ENCODE results near the gene ENTPD8. TPM values are rescaled to one million over a fixed set of nuclear protein-coding genes. Genes with fewer than 3 reads are reported as not detected.

Gene ENTPD8
- total RNA-seq, 4 donors from 2014 or later, result not detected

DNA sequence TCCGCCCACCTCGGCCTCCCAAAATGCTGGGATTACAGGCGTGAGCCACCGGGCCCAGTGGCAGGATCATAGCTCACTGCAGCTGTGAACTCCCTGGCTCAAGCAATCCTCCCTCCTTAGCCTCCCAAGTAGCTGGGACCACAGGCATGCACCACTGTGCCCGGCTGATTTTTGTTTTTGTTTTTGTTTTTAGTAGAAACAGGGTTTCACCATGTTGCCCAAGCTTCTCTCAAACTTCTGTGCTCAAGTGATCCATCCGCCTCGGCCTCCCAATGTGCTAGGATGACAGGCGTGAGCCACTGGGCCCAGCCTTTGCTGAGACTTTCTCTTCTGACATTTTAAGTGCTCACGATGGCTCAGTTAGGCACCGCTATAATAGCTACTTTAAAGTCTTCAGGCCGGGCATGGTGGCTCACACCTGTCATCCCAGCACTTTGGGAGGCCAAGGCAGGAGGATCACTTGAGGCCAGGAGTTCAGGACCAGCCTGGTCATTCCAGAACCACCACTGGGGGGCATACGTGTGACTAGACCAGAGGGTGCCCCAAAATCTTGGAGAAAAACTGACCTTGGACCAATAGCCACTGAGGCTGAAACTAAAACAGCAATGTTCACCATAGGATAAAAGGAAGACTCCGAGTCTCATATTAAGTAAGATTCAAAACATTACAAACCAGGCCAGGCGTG lies 3.1 kb upstream of the ENTPD8 start:
- whole genome bisulfite sequencing, 2 donors, result 89 to 90% methylated on average over 7 to 10 of the region's 14 CpGs

DNA sequence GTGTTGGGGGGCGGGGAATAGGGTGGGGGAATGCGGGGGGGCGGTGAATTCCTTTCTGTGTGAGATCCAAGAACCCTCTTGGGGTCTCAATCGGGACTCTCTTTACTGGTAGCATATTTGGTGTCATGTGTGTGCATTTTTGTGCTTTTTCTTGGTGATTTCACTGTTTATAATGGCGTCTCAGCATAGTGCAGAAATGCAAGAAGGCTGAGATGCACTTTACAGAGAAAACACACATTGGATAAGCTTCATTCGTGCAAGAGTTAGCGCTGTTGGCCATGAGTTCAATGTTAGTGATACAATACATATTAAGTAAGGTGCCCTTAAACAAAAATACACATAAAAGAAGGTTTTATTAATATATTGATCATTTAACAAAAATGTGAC lies 771 bp upstream of the ENTPD8 start:
- H3K36me3 ChIP-seq, result no peaks in the 10 kb centered on the region
- H3K4me1 ChIP-seq, result peaks cover 8 to 37% (median 16%) of the 10 kb centered on the region in 3 donors
- H3K27ac ChIP-seq, result no peak overlapping the region
- no peak for TF ChIP-seq CTCF (IDR thresholded peaks at IDR 0.05)
- no peak for TF ChIP-seq POLR2A (IDR thresholded peaks at IDR 0.05)
- H3K4me3 ChIP-seq, result peak overlapping the region in 2 of 4 donors; percentile 47 to 64
- 12 to 20% methylated on average over 6 of the region's 7 CpGs for WGBS, 2 donors
- no peaks in the 10 kb centered on the region for H3K9me3 ChIP-seq
- no peak for DNase-seq
- peaks cover 0 to 79% (median 2%) of the 10 kb centered on the region in 4 donors for H3K27me3 ChIP-seq
- intact Hi-C loops (cut with DNase I), result no loop called here

More for the DNA sequence above, 3.1 kb upstream of the ENTPD8 start:
- peaks cover 8 to 28% (median 16%) of the 10 kb centered on the region in 3 donors for H3K4me1 ChIP-seq
- no peak for TF ChIP-seq CTCF (IDR thresholded peaks at IDR 0.05)
- TF ChIP-seq POLR2A (IDR thresholded peaks at IDR 0.05), result no peak
- H3K27me3 ChIP-seq, result peaks cover 0 to 57% (median 2%) of the 10 kb centered on the region in 4 donors
- H3K4me3 ChIP-seq, result no peak overlapping the region
- H3K27ac ChIP-seq, result no peak overlapping the region
- H3K9me3 ChIP-seq, result no peaks in the 10 kb centered on the region
- DNase-seq, result no peak
- intact Hi-C loops (cut with DNase I), result no loop called here
- peaks cover 0 to 11% (median 0%) of the 10 kb centered on the region in 3 donors for H3K36me3 ChIP-seq

- H3K36me3 ChIP-seq, result no peaks in the 10 kb centered on the region
- peaks cover 0 to 81% (median 0%) of the 10 kb centered on the region in 4 donors for H3K27me3 ChIP-seq
- H3K9me3 ChIP-seq, result no peaks in the 10 kb centered on the region
- no peak for DNase-seq
- 20 to 45% methylated on average over 1 to 10 of the region's 18 CpGs for WGBS, 2 donors
- H3K4me1 ChIP-seq, result peaks cover 12 to 36% (median 14%) of the 10 kb centered on the region in 3 donors
- no peak overlapping the region for H3K27ac ChIP-seq
- intact Hi-C loops (cut with DNase I), result loop anchor here (10.0 kb wide), 1 partner anchor 144 kb away; no protein-coding TSS in a partner anchor
- TF ChIP-seq POLR2A (IDR thresholded peaks at IDR 0.05) (no peak), CTCF (IDR thresholded peaks at IDR 0.05) (no peak)
- no peak overlapping the region for H3K4me3 ChIP-seq
Observed at GRCh38 chr9:137439158-137439714, 1.9 kb downstream of the ENTPD8 start.

- DNase-seq, result no peak
- no CpG with 5 or more reads among the region's 22 CpGs for WGBS, 2 donors
- peaks cover 0 to 78% (median 0%) of the 10 kb centered on the region in 4 donors for H3K27me3 ChIP-seq
- H3K4me1 ChIP-seq, result peaks cover 12 to 36% (median 14%) of the 10 kb centered on the region in 3 donors
- TF ChIP-seq POLR2A (IDR thresholded peaks at IDR 0.05) (no peak), CTCF (IDR thresholded peaks at IDR 0.05) (no peak)
- intact Hi-C loops (cut with DNase I), result loop anchor here (10.0 kb wide), 1 partner anchor 144 kb away; no protein-coding TSS in a partner anchor
- H3K9me3 ChIP-seq, result no peaks in the 10 kb centered on the region
- no peak overlapping the region for H3K27ac ChIP-seq
- H3K36me3 ChIP-seq, result no peaks in the 10 kb centered on the region
- no peak overlapping the region for H3K4me3 ChIP-seq
Observed at GRCh38 chr9:137438591-137439157, 2.5 kb downstream of the ENTPD8 start.

Data from esophagus squamous epithelium (tissue), 5 donors.